ENCODE measurements around the gene GPT2.

GPT2 gene

DNA sequence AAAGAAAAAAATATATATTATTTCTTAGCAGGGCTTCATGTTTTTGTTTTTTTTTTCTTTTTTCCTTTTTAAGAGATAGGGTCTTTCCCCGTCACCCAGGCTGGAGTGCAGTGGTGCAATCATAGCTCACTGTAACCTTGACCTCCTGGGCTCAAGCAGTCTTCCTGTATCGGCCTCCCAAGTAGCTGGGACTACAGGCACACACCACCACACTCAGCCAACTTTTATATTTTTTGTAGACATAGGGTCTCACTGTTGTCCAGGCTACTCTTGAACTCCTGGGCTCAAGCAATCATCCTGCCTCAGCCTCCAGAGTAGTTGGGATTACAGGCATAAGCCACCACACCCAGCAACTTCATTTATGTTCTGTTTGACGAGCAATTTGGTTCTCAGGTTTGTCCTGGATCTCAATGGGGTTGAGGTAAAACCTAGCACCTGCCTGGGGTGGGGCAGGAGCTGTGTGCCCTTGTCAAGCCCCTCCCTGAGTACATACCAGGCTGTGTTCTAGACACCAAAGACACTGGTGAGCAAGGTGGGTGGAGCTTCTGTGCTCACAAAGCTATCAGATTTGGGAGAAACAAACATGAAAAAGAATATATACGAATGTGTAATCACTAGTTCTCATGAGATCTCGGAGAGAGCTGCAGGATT, 19.2 kb downstream of the GPT2 start:
- Histone ChIP-seq H2AFZ (ENCODE audit: low read depth) (no peak overlapping the region), H3K9ac (no peak overlapping the region), H3K27me3 (ENCODE audit: insufficient read depth, low read depth) (no peaks in the 10 kb centered on the region), H3K4me1 (ENCODE audit: low read depth, poor library complexity, severe bottlenecking) (no peaks in the 10 kb centered on the region), H3K4me2 (no peak overlapping the region), H3K27ac (no peak overlapping the region), H3K4me3 (IDR thresholded peaks at IDR 0.05; ENCODE audit: insufficient read depth, low read depth, low read length) (no peak overlapping the region), H3K79me2 (ENCODE audit: insufficient read depth, low read depth) (no peaks in the 10 kb centered on the region), H3K36me3 (ENCODE audit: insufficient read depth) (no peaks in the 10 kb centered on the region), H4K20me1 (ENCODE audit: insufficient read depth) (no peaks in the 10 kb centered on the region)
- TF ChIP-seq CTCF (conservative IDR thresholded peaks at IDR 0.05; ENCODE audit: low read depth, low read length), result no peak

GRCh38 chr16:46904471-46904870, 20.3 kb downstream of the GPT2 start:
- Histone ChIP-seq H3K4me2 (no peak overlapping the region), H3K27ac (no peak overlapping the region), H3K36me3 (ENCODE audit: insufficient read depth) (no peaks in the 10 kb centered on the region), H3K27me3 (ENCODE audit: insufficient read depth, low read depth) (no peaks in the 10 kb centered on the region), H3K9ac (no peak overlapping the region), H2AFZ (ENCODE audit: low read depth) (no peak overlapping the region), H3K4me3 (IDR thresholded peaks at IDR 0.05; ENCODE audit: insufficient read depth, low read depth, low read length) (no peak overlapping the region), H3K4me1 (ENCODE audit: low read depth, poor library complexity, severe bottlenecking) (no peaks in the 10 kb centered on the region), H3K79me2 (ENCODE audit: insufficient read depth, low read depth) (no peaks in the 10 kb centered on the region), H4K20me1 (ENCODE audit: insufficient read depth) (no peaks in the 10 kb centered on the region)
- no peak for TF ChIP-seq CTCF (conservative IDR thresholded peaks at IDR 0.05; ENCODE audit: low read depth, low read length)

DNA sequence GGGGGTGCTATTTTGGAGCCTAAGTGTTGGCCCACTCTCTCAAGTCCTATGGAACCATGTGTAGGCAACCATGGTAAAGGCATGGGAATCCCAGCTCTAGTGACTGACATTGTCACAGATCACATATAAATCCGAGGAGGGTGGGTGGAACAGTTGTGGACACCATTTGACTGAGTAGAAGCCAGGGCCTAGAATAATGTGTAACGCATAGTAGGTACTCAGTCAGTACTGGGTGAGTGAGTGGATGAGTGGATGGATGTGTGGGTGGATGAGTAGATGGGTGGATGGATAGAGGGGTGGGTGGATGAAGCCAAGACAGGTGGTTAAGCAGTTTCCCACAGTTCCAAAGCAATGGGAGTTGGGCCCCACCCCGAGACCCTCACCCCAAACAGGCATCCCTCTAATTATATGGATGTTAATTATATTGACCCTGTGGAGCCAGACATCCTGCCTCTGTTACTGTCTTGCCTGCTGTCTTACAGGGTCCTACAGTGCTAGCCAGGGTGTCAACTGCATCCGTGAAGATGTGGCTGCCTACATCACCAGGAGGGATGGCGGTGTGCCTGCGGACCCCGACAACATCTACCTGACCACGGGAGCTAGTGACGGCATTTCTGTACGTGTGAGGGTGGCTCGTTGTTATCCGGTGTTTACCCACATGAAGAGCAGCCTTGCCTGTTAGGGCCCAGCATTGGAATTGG, 22.3 kb downstream of the GPT2 start:
- Histone ChIP-seq H3K4me1 (ENCODE audit: low read depth, poor library complexity, severe bottlenecking) (no peaks in the 10 kb centered on the region), H3K9ac (no peak overlapping the region), H3K4me2 (no peak overlapping the region), H3K79me2 (ENCODE audit: insufficient read depth, low read depth) (no peaks in the 10 kb centered on the region), H3K27ac (no peak overlapping the region), H3K4me3 (IDR thresholded peaks at IDR 0.05; ENCODE audit: insufficient read depth, low read depth, low read length) (no peak overlapping the region), H2AFZ (ENCODE audit: low read depth) (no peak overlapping the region), H3K27me3 (ENCODE audit: insufficient read depth, low read depth) (no peaks in the 10 kb centered on the region), H3K36me3 (ENCODE audit: insufficient read depth) (no peaks in the 10 kb centered on the region), H4K20me1 (ENCODE audit: insufficient read depth) (no peaks in the 10 kb centered on the region)
- TF ChIP-seq CTCF (conservative IDR thresholded peaks at IDR 0.05; ENCODE audit: low read depth, low read length), result no peak

DNA sequence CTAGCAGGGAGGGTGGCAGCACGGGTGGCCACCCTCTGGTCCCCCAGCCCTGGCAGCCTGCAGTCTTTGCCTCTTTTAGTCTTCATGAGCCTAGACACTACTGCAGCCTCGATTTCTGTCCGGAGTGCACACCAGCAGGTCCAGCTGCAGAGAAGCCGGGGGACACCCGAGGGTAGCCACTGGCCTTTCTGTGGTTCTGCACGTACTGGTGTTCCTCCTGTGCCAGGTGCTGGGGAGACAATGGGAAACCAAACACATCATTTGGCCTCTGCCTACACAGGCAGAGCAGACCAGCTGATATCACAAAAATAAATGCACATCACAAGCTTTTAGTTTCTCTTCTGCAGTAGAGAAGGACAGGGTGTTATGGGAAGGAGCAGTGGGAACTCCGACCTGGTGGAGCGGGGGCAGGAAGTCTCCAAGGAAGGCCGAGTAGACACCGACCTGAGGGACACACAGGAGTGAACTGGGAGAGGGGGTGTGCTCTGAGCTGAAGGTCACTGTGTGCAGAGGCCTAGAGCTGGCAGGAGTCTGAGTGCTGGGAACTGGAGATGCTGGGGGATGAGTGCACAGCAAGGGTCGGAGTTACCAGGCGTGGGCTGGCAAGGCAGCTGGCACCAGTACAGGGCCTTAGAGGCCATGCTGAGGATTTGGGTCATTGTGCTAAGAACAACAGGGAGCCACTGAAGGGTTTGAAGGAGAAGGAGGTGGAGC, 23.1 kb downstream of the GPT2 start:
- Histone ChIP-seq H3K36me3 (ENCODE audit: insufficient read depth) (no peaks in the 10 kb centered on the region), H2AFZ (ENCODE audit: low read depth) (no peak overlapping the region), H3K27me3 (ENCODE audit: insufficient read depth, low read depth) (no peaks in the 10 kb centered on the region), H3K4me2 (no peak overlapping the region), H3K79me2 (ENCODE audit: insufficient read depth, low read depth) (no peaks in the 10 kb centered on the region), H4K20me1 (ENCODE audit: insufficient read depth) (no peaks in the 10 kb centered on the region), H3K4me1 (ENCODE audit: low read depth, poor library complexity, severe bottlenecking) (no peaks in the 10 kb centered on the region), H3K4me3 (IDR thresholded peaks at IDR 0.05; ENCODE audit: insufficient read depth, low read depth, low read length) (no peak overlapping the region), H3K27ac (no peak overlapping the region), H3K9ac (no peak overlapping the region)
- TF ChIP-seq CTCF (conservative IDR thresholded peaks at IDR 0.05; ENCODE audit: low read depth, low read length), result no peak
